Glutamatergic neuron (in vitro differentiated cells): ENCODE data around the gene DNAH7. TPM values are rescaled to one million over a fixed set of nuclear protein-coding genes. Genes with fewer than 3 reads are reported as not detected.

Source experiments
- DNase-seq: peaks from one replicate; pipeline ENCODE4 v3.0.0; 2022
- H3K27ac Mint-ChIP-seq: one replicate; pipeline ENCODE4 v1.8.0; 2020; ENCODE audit warnings: mild to moderate bottlenecking, mixed read lengths, inconsistent platforms; ENCODE audit not compliant: unreplicated experiment
- H3K27me3 Mint-ChIP-seq: one replicate; pipeline ENCODE4 v1.8.0; 2020; ENCODE audit warnings: mild to moderate bottlenecking, moderate library complexity, mixed read lengths, inconsistent platforms; ENCODE audit not compliant: unreplicated experiment
- H3K36me3 Mint-ChIP-seq: one replicate; pipeline ENCODE4 v1.8.0; 2020; ENCODE audit warnings: mild to moderate bottlenecking, mixed read lengths, inconsistent platforms; ENCODE audit not compliant: unreplicated experiment
- H3K4me1 Mint-ChIP-seq: one replicate; pipeline ENCODE4 v1.8.0; 2020; ENCODE audit warnings: mild to moderate bottlenecking, low read depth, mixed read lengths, inconsistent platforms; ENCODE audit not compliant: unreplicated experiment
- H3K4me3 Mint-ChIP-seq: one replicate; pipeline ENCODE4 v1.8.0; 2020; ENCODE audit warnings: mild to moderate bottlenecking, mixed read lengths, inconsistent platforms; ENCODE audit not compliant: unreplicated experiment
- H3K9me3 Mint-ChIP-seq: one replicate; pipeline ENCODE4 v1.8.0; 2020; ENCODE audit warnings: mild to moderate bottlenecking, moderate library complexity, mixed read lengths, inconsistent platforms; ENCODE audit not compliant: unreplicated experiment
- CTCF ChIP-seq: fragments of 200-600 bp; sonication (generic); IDR thresholded peaks from one replicate; pipeline ENCODE4 v1.5.0; 2021; ENCODE audit not compliant: partially characterized antibody, unreplicated experiment
- total RNA-seq: library from RNA; stranded (reverse); fragmentation: NEBNext Ultra II Directional; extraction: Animal tissue kit (Norgen Biotek cat#: 25700); gene quantifications from one replicate; pipeline ENCODE4 v1.2.1, GENCODE V29; 2021; ENCODE audit not compliant: unreplicated experiment

DNAH7 gene
- total RNA-seq, 1 donor from 2014 or later = 0.56 TPM

- no peak overlapping the region for H3K4me3 Mint-ChIP-seq
- H3K27ac Mint-ChIP-seq = no peak overlapping the region
- H3K36me3 Mint-ChIP-seq = peaks cover 7% of the 10 kb centered on the region
- no peaks in the 10 kb centered on the region for H3K27me3 Mint-ChIP-seq
- H3K4me1 Mint-ChIP-seq = no peaks in the 10 kb centered on the region
- DNase-seq = no peak
- TF ChIP-seq CTCF = no peak
- no peaks in the 10 kb centered on the region for H3K9me3 Mint-ChIP-seq
Measured at GRCh38 chr2:195735347-195735746, 333.3 kb downstream of the DNAH7 start.

- no peak for TF ChIP-seq CTCF
- Mint-ChIP-seq H3K36me3 (peaks cover 9% of the 10 kb centered on the region), H3K4me3 (no peak overlapping the region), H3K9me3 (no peaks in the 10 kb centered on the region), H3K27ac (no peak overlapping the region), H3K27me3 (no peaks in the 10 kb centered on the region), H3K4me1 (no peaks in the 10 kb centered on the region)
- no peak for DNase-seq
Measured at GRCh38 chr2:195734931-195735330, 333.7 kb downstream of the DNAH7 start.

GRCh38 chr2:195734395-195734794, 334.2 kb downstream of the DNAH7 start:
- peaks cover 9% of the 10 kb centered on the region for H3K36me3 Mint-ChIP-seq
- no peaks in the 10 kb centered on the region for H3K27me3 Mint-ChIP-seq
- no peaks in the 10 kb centered on the region for H3K4me1 Mint-ChIP-seq
- H3K9me3 Mint-ChIP-seq = no peaks in the 10 kb centered on the region
- H3K4me3 Mint-ChIP-seq = no peak overlapping the region
- TF ChIP-seq CTCF = no peak
- no peak for DNase-seq
- H3K27ac Mint-ChIP-seq = no peak overlapping the region

GRCh38 chr2:195733831-195734230, 334.8 kb downstream of the DNAH7 start:
- Mint-ChIP-seq H3K36me3 (peaks cover 9% of the 10 kb centered on the region), H3K27ac (no peak overlapping the region), H3K4me3 (no peak overlapping the region), H3K27me3 (no peaks in the 10 kb centered on the region), H3K4me1 (no peaks in the 10 kb centered on the region), H3K9me3 (no peaks in the 10 kb centered on the region)
- TF ChIP-seq CTCF = no peak
- DNase-seq = no peak

GRCh38 chr2:195732574-195732973, 336.1 kb downstream of the DNAH7 start:
- H3K36me3 Mint-ChIP-seq = peaks cover 9% of the 10 kb centered on the region
- no peak overlapping the region for H3K4me3 Mint-ChIP-seq
- TF ChIP-seq CTCF = no peak
- DNase-seq = no peak
- H3K9me3 Mint-ChIP-seq = no peaks in the 10 kb centered on the region
- H3K27me3 Mint-ChIP-seq = no peaks in the 10 kb centered on the region
- H3K4me1 Mint-ChIP-seq = no peaks in the 10 kb centered on the region
- H3K27ac Mint-ChIP-seq = no peak overlapping the region
